Mammary epithelial cell (primary cell): Measurements from ENCODE around the gene SMOC1.

ENCODE experiments used
- CTCF ChIP-seq, 2 donors: IDR thresholded peaks in 1 of 2; conservative IDR thresholded peaks in 1 of 2; 2 replicates each; pipeline ENCODE4 v1.5.1; 2011 to 2012; ENCODE audit warnings: inconsistent platforms in 2 of 2, low read length in 2 of 2, mild to moderate bottlenecking in 2 of 2, control low read depth in 1 of 2, low read depth in 1 of 2; ENCODE audit not compliant: insufficient read depth in 1 of 2; ENCODE audit errors: extremely low read depth in 1 of 2
- EZH2 ChIP-seq: IDR thresholded peaks from 2 replicates; pipeline ENCODE4 v1.6.1; 2012; ENCODE audit warnings: low read length, inconsistent platforms, borderline replicate concordance

- TF ChIP-seq EZH2 (no peak), CTCF (conservative IDR thresholded peaks at IDR 0.05 in 1 of 2, IDR thresholded peaks at IDR 0.05 in 1 of 2; ENCODE audit: extremely low read depth in 1 of 2, insufficient read depth in 1 of 2, low read depth in 1 of 2, low read length in 2 of 2) (no peak)
These were observed 21.4 kb downstream of the SMOC1 start for GRCh38 chr14:69900603-69901002.
